ENCODE measurements around the gene PLAU. TPM values are rescaled to one million over a fixed set of nuclear protein-coding genes. Genes with fewer than 3 reads are reported as not detected.

PLAU gene
- total RNA-seq, 4 donors from 2014 or later, result 6.4 to 11.2 (median 9.9) TPM

DNA sequence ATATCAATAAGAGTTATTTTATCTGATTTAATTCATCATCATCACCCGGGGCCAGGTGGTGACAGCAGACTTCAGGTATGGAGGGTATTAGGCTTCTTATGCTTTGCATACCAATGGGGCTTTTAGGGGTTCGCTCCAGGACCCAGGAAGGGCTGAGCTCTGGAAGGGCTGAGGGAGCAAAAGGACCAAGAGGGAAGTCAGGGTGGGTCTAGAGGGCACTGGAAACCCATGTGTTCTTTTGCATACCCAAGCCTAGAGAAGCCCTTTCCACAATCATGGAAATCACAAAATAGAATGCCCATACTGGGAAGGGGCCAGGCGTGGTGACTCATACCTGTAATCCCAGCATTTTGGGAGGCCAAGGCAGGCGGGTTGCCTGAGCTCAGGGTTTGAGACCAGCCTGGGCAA is 56.1 kb downstream of the PLAU start:
- TF ChIP-seq, protein P1, sequence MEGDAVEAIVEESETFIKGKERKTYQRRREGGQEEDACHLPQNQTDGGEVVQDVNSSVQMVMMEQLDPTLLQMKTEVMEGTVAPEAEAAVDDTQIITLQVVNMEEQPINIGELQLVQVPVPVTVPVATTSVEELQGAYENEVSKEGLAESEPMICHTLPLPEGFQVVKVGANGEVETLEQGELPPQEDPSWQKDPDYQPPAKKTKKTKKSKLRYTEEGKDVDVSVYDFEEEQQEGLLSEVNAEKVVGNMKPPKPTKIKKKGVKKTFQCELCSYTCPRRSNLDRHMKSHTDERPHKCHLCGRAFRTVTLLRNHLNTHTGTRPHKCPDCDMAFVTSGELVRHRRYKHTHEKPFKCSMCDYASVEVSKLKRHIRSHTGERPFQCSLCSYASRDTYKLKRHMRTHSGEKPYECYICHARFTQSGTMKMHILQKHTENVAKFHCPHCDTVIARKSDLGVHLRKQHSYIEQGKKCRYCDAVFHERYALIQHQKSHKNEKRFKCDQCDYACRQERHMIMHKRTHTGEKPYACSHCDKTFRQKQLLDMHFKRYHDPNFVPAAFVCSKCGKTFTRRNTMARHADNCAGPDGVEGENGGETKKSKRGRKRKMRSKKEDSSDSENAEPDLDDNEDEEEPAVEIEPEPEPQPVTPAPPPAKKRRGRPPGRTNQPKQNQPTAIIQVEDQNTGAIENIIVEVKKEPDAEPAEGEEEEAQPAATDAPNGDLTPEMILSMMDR (IDR thresholded peaks at IDR 0.05; ENCODE audit: low read depth), result no peak

Other genes starting within 250 kb of the PLAU start
- 1 to 10 TPM in 3 of 4 donors, under 1 TPM in 1; 0.98 to 9.2 (median 5.9) TPM for gene AGAP5, start 213.0 kb upstream of the PLAU start, total RNA-seq
- gene SEC24C, start 166.8 kb upstream of the PLAU start, total RNA-seq, result 10 to 100 TPM; 36.7 to 48.8 (median 40.1) TPM
- gene CHCHD1, start 129.1 kb upstream of the PLAU start, total RNA-seq, result 10 to 100 TPM; 18.0 to 61.0 (median 21.2) TPM
- gene ZSWIM8, start 125.5 kb upstream of the PLAU start, total RNA-seq, result 100 to 1,000 TPM in 1 of 4 donors, 10 to 100 TPM in 3; 62.2 to 134 (median 63.3) TPM
- 10 to 100 TPM; 24.0 to 40.7 (median 27.2) TPM for gene NDST2, start 99.5 kb upstream of the PLAU start, total RNA-seq
- 10 to 100 TPM; 13.2 to 43.9 (median 23.6) TPM for gene CAMK2G, start 36.6 kb upstream of the PLAU start, total RNA-seq
- 100 to 1,000 TPM in 1 of 4 donors, 10 to 100 TPM in 3; 64.1 to 113 (median 73.4) TPM for gene VCL, start 87.0 kb downstream of the PLAU start, total RNA-seq
- 10 to 100 TPM; 20.2 to 38.3 (median 24.6) TPM for gene AP3M1, start 239.7 kb downstream of the PLAU start, total RNA-seq
- 10 to 100 TPM; 21.7 to 52.2 (median 38.8) TPM for gene ADK, start 240.1 kb downstream of the PLAU start, total RNA-seq

Measured in subcutaneous adipose tissue (tissue), 4 donors.